Smooth muscle cell (in vitro differentiated cells): ENCODE data around the gene SKP1. TPM values are rescaled to one million over a fixed set of nuclear protein-coding genes. Genes with fewer than 3 reads are reported as not detected.

Experiments used
- DNase-seq: peaks from one replicate; lab custom pipeline; 2025; ENCODE audit not compliant: unreplicated experiment; lab: John Stamatoyannopoulos, UW
- H2AFZ ChIP-seq: fragments of 200-600 bp; sonication (generic); 2 replicates; pipeline ENCODE4 v1.6.0; 2016; ENCODE audit warnings: antibody characterized with exemption, low read depth, mild to moderate bottlenecking
- H3F3A ChIP-seq: fragments of 200-600 bp; sonication (generic); 2 replicates; pipeline ENCODE4 v1.6.0; 2017; ENCODE audit warnings: antibody characterized with exemption, low read depth
- H3K27ac ChIP-seq: fragments of 200-600 bp; sonication (generic); 2 replicates; pipeline ENCODE4 v1.5.1; 2016; ENCODE audit warnings: low read depth, mild to moderate bottlenecking
- H3K27me3 ChIP-seq: fragments of 200-600 bp; sonication (generic); 2 replicates; pipeline ENCODE4 v1.6.1; 2016; ENCODE audit warnings: low read depth, mild to moderate bottlenecking
- H3K36me3 ChIP-seq: fragments of 200-600 bp; sonication (generic); 2 replicates; pipeline ENCODE4 v1.5.1; 2016; ENCODE audit warnings: low read depth
- H3K4me1 ChIP-seq: fragments of 200-600 bp; sonication (generic); 2 replicates; pipeline ENCODE4 v1.5.1; 2016; ENCODE audit warnings: low read depth
- H3K4me2 ChIP-seq: fragments of 200-600 bp; sonication (generic); 2 replicates; pipeline ENCODE4 v1.6.0; 2016; ENCODE audit warnings: mild to moderate bottlenecking
- H3K4me3 ChIP-seq: fragments of 200-600 bp; sonication (generic); 2 replicates; pipeline ENCODE4 v1.5.1; 2016; ENCODE audit warnings: mild to moderate bottlenecking
- H3K79me2 ChIP-seq: fragments of 200-600 bp; sonication (generic); 2 replicates; pipeline ENCODE4 v1.6.0; 2016; ENCODE audit warnings: low read depth, mild to moderate bottlenecking
- H3K9ac ChIP-seq: fragments of 200-600 bp; sonication (generic); 2 replicates; pipeline ENCODE4 v1.6.0; 2016; ENCODE audit warnings: low read depth
- H3K9me3 ChIP-seq: fragments of 200-600 bp; sonication (generic); replicated peaks from 2 replicates; pipeline ENCODE4 v1.5.1; 2016; ENCODE audit warnings: low read depth
- H4K20me1 ChIP-seq: fragments of 200-600 bp; sonication (generic); 2 replicates; pipeline ENCODE4 v1.6.0; 2016; ENCODE audit warnings: low read depth
- WGBS: methylation state at CpG from one replicate; pipeline ENCODE4 v1.1.7; 2016; ENCODE audit warnings: low lambda C conversion rate; 5-methylcytosine and 5-hydroxymethylcytosine counted together
- polyA plus RNA-seq: library from polyadenylated mRNA; unstranded; fragments of >200 nt; fragmentation: Nextera tagmentation; extraction: Ambion mirVana; gene quantifications from 2 replicates; pipeline ENCODE4 v1.2.1, GENCODE V29; 2016
- total RNA-seq: library from RNA; depleted of rRNA; stranded (reverse); fragments of >200 nt; gene quantifications from 2 replicates; pipeline ENCODE4 v1.2.3, GENCODE V29; 2014
- TF ChIP-seq, protein P1 (sequence below): fragments of 200-600 bp; sonication (generic); IDR thresholded peaks from 2 replicates; pipeline ENCODE4 v1.5.1; 2017; ENCODE audit warnings: borderline replicate concordance, mild to moderate bottlenecking, antibody characterized with exemption; ENCODE audit not compliant: insufficient read depth, poor library complexity, severe bottlenecking

Gene SKP1
- total and polyA plus RNA-seq, 2 experiments from 2014 or later, result 620 to 739 TPM

DNA sequence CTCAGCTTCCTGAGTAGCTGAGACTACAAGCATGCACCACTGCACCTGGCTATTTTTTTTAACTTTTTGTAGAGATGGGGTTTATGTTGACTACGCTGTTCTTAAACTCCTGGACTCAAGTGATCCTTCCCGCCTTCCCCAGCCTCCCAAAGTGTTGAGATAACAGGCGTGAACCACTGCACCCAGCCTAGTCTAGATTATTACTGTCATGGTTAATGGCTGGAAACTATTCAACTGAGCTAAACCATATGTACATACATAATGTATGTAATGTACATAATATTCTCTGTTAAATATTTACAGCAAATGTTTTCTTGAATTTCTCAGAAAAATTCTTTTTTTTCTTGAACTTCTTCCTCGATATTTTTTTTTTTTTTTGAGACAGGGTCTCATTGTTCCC is 27.8 kb upstream of the SKP1 start:
- no peaks in the 10 kb centered on the region for H3K4me1 ChIP-seq
- H3K4me2 ChIP-seq, result no peak overlapping the region
- no peaks in the 10 kb centered on the region for H3K27me3 ChIP-seq
- no peak overlapping the region for H3K4me3 ChIP-seq
- TF ChIP-seq, protein P1, sequence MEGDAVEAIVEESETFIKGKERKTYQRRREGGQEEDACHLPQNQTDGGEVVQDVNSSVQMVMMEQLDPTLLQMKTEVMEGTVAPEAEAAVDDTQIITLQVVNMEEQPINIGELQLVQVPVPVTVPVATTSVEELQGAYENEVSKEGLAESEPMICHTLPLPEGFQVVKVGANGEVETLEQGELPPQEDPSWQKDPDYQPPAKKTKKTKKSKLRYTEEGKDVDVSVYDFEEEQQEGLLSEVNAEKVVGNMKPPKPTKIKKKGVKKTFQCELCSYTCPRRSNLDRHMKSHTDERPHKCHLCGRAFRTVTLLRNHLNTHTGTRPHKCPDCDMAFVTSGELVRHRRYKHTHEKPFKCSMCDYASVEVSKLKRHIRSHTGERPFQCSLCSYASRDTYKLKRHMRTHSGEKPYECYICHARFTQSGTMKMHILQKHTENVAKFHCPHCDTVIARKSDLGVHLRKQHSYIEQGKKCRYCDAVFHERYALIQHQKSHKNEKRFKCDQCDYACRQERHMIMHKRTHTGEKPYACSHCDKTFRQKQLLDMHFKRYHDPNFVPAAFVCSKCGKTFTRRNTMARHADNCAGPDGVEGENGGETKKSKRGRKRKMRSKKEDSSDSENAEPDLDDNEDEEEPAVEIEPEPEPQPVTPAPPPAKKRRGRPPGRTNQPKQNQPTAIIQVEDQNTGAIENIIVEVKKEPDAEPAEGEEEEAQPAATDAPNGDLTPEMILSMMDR, result no peak
- no peak for DNase-seq
- H4K20me1 ChIP-seq, result peaks cover 100% of the 10 kb centered on the region
- peaks cover 20% of the 10 kb centered on the region for H3K36me3 ChIP-seq
- H3F3A ChIP-seq, result peaks cover 4% of the 10 kb centered on the region
- H3K27ac ChIP-seq, result no peak overlapping the region
- H3K9me3 ChIP-seq, result no peaks in the 10 kb centered on the region
- no peak overlapping the region for H2AFZ ChIP-seq
- peaks cover 83% of the 10 kb centered on the region for H3K79me2 ChIP-seq
- 93% methylated on average over 4 of the region's 4 CpGs for WGBS
- no peak overlapping the region for H3K9ac ChIP-seq

DNA sequence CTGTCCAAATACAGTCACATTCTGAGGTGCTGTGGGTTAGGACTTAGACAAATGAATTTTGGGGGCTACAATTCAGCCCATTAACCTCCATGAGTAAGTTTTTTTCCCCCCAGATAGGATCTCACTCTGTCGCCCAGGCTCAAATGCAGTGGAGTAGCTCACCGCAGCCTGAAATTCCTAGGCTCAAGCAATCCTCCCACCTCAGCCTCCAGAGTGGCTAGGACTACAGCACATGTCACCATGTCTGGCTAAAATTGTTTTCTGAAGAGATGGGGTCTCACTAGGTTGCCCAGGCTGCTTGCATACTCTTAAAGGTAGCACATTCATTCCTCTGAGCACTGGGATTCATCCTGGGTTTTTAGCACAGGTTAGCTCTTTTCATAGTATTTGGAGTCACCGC is 26.9 kb upstream of the SKP1 start:
- TF ChIP-seq, protein P1, result no peak
- peaks cover 100% of the 10 kb centered on the region for H4K20me1 ChIP-seq
- peaks cover 79% of the 10 kb centered on the region for H3K79me2 ChIP-seq
- H2AFZ ChIP-seq, result no peak overlapping the region
- no peak overlapping the region for H3K4me3 ChIP-seq
- H3K27me3 ChIP-seq, result no peaks in the 10 kb centered on the region
- peaks cover 4% of the 10 kb centered on the region for H3F3A ChIP-seq
- H3K9me3 ChIP-seq, result no peaks in the 10 kb centered on the region
- peaks cover 28% of the 10 kb centered on the region for H3K36me3 ChIP-seq
- no peak for DNase-seq
- 97% methylated on average over 3 of the region's 3 CpGs for WGBS
- no peak overlapping the region for H3K4me2 ChIP-seq
- no peak overlapping the region for H3K27ac ChIP-seq
- no peaks in the 10 kb centered on the region for H3K4me1 ChIP-seq
- no peak overlapping the region for H3K9ac ChIP-seq

DNA sequence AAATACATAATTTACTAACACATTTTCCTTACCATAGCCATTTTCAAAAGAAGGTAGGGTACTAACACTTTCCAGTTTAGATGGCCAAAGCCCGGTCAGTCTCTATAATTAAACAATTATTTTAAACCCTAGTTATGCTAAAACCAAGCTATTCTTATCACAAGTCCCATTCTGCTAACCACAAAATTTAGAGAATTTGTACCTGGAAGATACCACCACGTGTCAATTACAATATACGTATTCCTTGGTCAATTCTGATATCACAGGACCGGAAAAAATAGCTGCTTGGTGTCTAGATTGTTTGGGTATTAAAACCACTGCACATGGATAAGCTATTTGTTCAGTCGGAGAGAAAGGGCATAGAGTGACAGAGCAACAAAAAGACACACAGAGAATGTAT is 18.9 kb upstream of the SKP1 start:
- 77% methylated on average over 5 of the region's 5 CpGs for WGBS
- Histone ChIP-seq H3K4me3 (no peak overlapping the region), H3K27me3 (no peaks in the 10 kb centered on the region), H3K36me3 (peaks cover 36% of the 10 kb centered on the region), H3K27ac (no peak overlapping the region), H3K79me2 (peaks cover 14% of the 10 kb centered on the region), H2AFZ (no peak overlapping the region), H4K20me1 (peaks cover 85% of the 10 kb centered on the region), H3K9me3 (no peaks in the 10 kb centered on the region), H3F3A (peaks cover 10% of the 10 kb centered on the region), H3K9ac (no peak overlapping the region), H3K4me1 (no peaks in the 10 kb centered on the region), H3K4me2 (no peak overlapping the region)
- TF ChIP-seq, protein P1, result no peak
- no peak for DNase-seq

DNA sequence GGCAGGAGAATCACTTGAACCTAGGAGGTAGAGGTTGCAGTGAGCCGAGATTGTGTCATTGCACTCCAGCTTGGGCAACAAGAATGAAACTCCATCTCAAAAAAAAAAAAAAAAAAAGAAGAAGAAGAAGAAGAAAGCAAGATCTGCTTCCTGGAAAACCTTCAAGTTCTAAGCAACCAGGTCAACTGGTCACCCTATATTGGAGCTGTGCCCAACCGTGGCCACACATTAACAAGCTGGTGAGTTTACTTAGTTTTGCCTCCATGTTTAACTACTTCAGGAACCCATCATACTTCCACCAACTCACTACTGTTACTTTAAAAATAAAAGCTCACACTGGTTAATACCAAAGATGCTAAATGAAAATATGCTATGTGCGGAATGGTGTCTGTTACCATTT is 12.3 kb upstream of the SKP1 start:
- peaks cover 6% of the 10 kb centered on the region for H3F3A ChIP-seq
- H3K4me2 ChIP-seq, result no peak overlapping the region
- no peak overlapping the region for H2AFZ ChIP-seq

More for the DNA sequence above, 12.3 kb upstream of the SKP1 start:
- no peaks in the 10 kb centered on the region for H3K79me2 ChIP-seq
- H3K9me3 ChIP-seq, result no peaks in the 10 kb centered on the region
- H3K36me3 ChIP-seq, result no peaks in the 10 kb centered on the region
- no peaks in the 10 kb centered on the region for H3K27me3 ChIP-seq
- no peak overlapping the region for H3K9ac ChIP-seq
- peaks cover 31% of the 10 kb centered on the region for H4K20me1 ChIP-seq
- DNase-seq, result no peak
- WGBS, result 99% methylated on average over 3 of the region's 3 CpGs
- H3K27ac ChIP-seq, result no peak overlapping the region
- H3K4me3 ChIP-seq, result no peak overlapping the region
- no peaks in the 10 kb centered on the region for H3K4me1 ChIP-seq
- TF ChIP-seq, protein P1, result no peak
